SK-N-SH treated with all-trans-retinoic acid at 6 μM for 48 hours (cell line): ENCODE measurements around the gene PRUNE2.

Source experiments
- ARNTL ChIP-seq: fragments of 450-650 bp; formaldehyde crosslinking; IDR thresholded peaks from 2 replicates; pipeline ENCODE4 v1.5.0; 2020; ENCODE audit warnings: low read depth, mild to moderate bottlenecking, moderate library complexity, borderline replicate concordance
- PATZ1 ChIP-seq: fragments of 250-450 bp; sonication (Bioruptor Pico); IDR thresholded peaks from 2 replicates; pipeline ENCODE4 v1.8.0; 2020; ENCODE audit warnings: mild to moderate bottlenecking, moderate library complexity, borderline replicate concordance
- PPARA ChIP-seq: fragments of 250-450 bp; sonication (Bioruptor Pico); IDR thresholded peaks from 2 replicates; pipeline ENCODE4 v1.5.0; 2020; ENCODE audit warnings: mild to moderate bottlenecking, borderline replicate concordance
- TCF4 ChIP-seq: fragments of 250-450 bp; sonication (Bioruptor Pico); IDR thresholded peaks from 2 replicates; pipeline ENCODE4 v1.8.0; 2021; ENCODE audit warnings: mild to moderate bottlenecking, moderate library complexity, borderline replicate concordance
- TOX ChIP-seq: fragments of 250-450 bp; sonication (Bioruptor Pico); IDR thresholded peaks from 2 replicates; pipeline ENCODE4 v1.8.0; 2021; ENCODE audit warnings: mild to moderate bottlenecking, moderate library complexity, borderline replicate concordance
- ZFP30 ChIP-seq: fragments of 450-650 bp; formaldehyde crosslinking; IDR thresholded peaks from 2 replicates; pipeline ENCODE4 v1.5.0; 2022; ENCODE audit warnings: mild to moderate bottlenecking, moderate library complexity
- ZNF70 ChIP-seq: fragments of 450-650 bp; formaldehyde crosslinking; IDR thresholded peaks from 2 replicates; pipeline ENCODE4 v1.5.0; 2020; ENCODE audit warnings: mild to moderate bottlenecking, moderate library complexity
- ZNF8 ChIP-seq: fragments of 450-650 bp; formaldehyde crosslinking; IDR thresholded peaks from 2 replicates; pipeline ENCODE4 v1.5.0; 2020; ENCODE audit warnings: mild to moderate bottlenecking, moderate library complexity

DNA sequence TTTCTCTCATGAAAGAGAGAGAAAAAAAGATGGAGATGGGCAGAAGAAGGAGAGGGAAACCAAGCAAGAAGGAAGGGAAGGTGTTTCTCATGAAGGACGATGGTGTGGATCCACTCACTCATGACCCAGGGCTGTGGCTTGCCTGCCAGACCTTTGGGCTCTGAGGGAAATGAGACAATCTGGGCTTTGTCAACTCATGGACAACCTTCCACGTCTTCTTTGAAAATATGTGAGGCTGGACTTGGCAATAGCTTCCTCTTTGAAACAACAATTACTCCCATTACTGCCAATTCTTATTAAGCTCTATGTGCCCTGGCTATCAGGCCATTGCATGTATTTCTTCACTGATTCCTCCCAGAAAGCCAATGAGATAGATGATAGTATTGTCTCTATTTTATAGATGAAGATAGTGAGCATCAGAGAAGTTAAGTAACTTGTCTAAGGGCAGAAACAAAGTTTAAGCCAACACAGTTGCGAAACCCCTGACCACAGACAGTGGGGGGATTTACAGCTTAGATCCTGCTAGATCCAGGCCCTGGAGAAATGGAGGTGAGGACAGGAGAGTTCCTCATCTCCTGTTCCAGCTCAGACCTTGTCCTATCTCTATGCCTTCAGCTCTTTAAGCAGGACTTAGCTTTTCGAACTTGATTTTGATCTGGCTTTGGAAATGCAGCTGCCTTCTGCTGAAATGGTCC, 314.5 kb downstream of the PRUNE2 start:
- no peak for TF ChIP-seq TCF4
- no peak for TF ChIP-seq TOX (CRISPR knock-in tag)
- TF ChIP-seq PPARA (CRISPR knock-in tag): no peak
- TF ChIP-seq ARNTL (CRISPR knock-in tag): no peak
- no peak for TF ChIP-seq PATZ1 (CRISPR knock-in tag)
- TF ChIP-seq ZNF8 (CRISPR knock-in tag): no peak
- TF ChIP-seq ZNF70: no peak
- TF ChIP-seq ZFP30 (CRISPR knock-in tag): no peak
